PC-3 (cell line): ENCODE data around the gene RPL35. TPM values are rescaled to one million over a fixed set of nuclear protein-coding genes. Genes with fewer than 3 reads are reported as not detected.
A peak's percentile ranks its signal among the peaks of the same experiment; 100 is the strongest.

ENCODE experiments used
- ATAC-seq: fragments of 200-7000 bp; cut with Tn5 transposase; 2 replicates; pipeline ENCODE4 v1.9.1; 2020; ENCODE audit warnings: mild to moderate bottlenecking, moderate library complexity
- BruUV-seq: library from RNA; stranded (reverse); fragments of 400-500 nt; replicated peaks from 2 replicates; lab custom pipeline; 2021; lab: Mats Ljungman, UMichigan
- CTCF ChIA-PET: fragments of 300-600 bp; sonication (Branson Sonifier 250); formaldehyde crosslinking; loops from one replicate; lab custom pipeline; 2022; ENCODE audit warnings: antibody characterized with exemption; lab: Charles Lee
- POLR2A ChIA-PET: fragments of 300-600 bp; sonication (Branson Sonifier 250); formaldehyde crosslinking; loops from one replicate; lab custom pipeline; 2022; ENCODE audit warnings: antibody characterized with exemption; ENCODE audit not compliant: unreplicated experiment; lab: Charles Lee
- DNase-seq: peaks from one replicate; pipeline ENCODE4 v3.0.0-alpha.2; 2015
- H2AFZ ChIP-seq: fragments of 300-600 bp; sonication (generic); 2 replicates; pipeline ENCODE4 v1.6.0; 2016; ENCODE audit warnings: antibody characterized with exemption, low read length
- H3F3A ChIP-seq: fragments of 300-600 bp; sonication (generic); one replicate; pipeline ENCODE4 v1.6.0; 2017; ENCODE audit warnings: antibody characterized with exemption, low read length, control low read depth, mild to moderate bottlenecking; ENCODE audit not compliant: unreplicated experiment
- H3K27ac ChIP-seq: fragments of 300-600 bp; sonication (generic); 2 replicates; pipeline ENCODE4 v1.5.1; 2016; ENCODE audit warnings: mild to moderate bottlenecking, low read length
- H3K27me3 ChIP-seq: fragments of 300-600 bp; sonication (generic); 2 replicates; pipeline ENCODE4 v1.6.1; 2016; ENCODE audit warnings: low read length, mixed read lengths
- H3K36me3 ChIP-seq: fragments of 300-600 bp; sonication (generic); 2 replicates; pipeline ENCODE4 v1.6.1; 2016; ENCODE audit warnings: low read depth, mixed run types, low read length, mixed read lengths
- H3K4me1 ChIP-seq: fragments of 300-600 bp; sonication (generic); 2 replicates; pipeline ENCODE4 v1.5.1; 2016; ENCODE audit warnings: low read length; ENCODE audit not compliant: insufficient read depth
- H3K4me2 ChIP-seq: fragments of 300-600 bp; sonication (generic); 2 replicates; pipeline ENCODE4 v1.6.0; 2016; ENCODE audit warnings: low read length
- H3K4me3 ChIP-seq: fragments of 300-600 bp; sonication (generic); 2 replicates; pipeline ENCODE4 v1.5.1; 2016; ENCODE audit warnings: mild to moderate bottlenecking, low read length, mixed read lengths
- H3K79me2 ChIP-seq: fragments of 300-600 bp; sonication (generic); 2 replicates; pipeline ENCODE4 v1.6.1; 2017; ENCODE audit warnings: low read length, mixed read lengths
- H3K9ac ChIP-seq: fragments of 300-600 bp; sonication (generic); 2 replicates; pipeline ENCODE4 v1.6.0; 2016; ENCODE audit warnings: mild to moderate bottlenecking, low read length
- H3K9me2 ChIP-seq: fragments of 300-600 bp; sonication (generic); replicated peaks from 2 replicates; pipeline ENCODE4 v1.6.1; 2016; ENCODE audit warnings: mixed run types, low read length, mixed read lengths
- H3K9me3 ChIP-seq: fragments of 300-600 bp; sonication (generic); 2 replicates; pipeline ENCODE4 v1.6.1; 2016; ENCODE audit warnings: low read length, mixed read lengths
- H4K20me1 ChIP-seq: fragments of 300-600 bp; sonication (generic); 2 replicates; pipeline ENCODE4 v1.6.1; 2016; ENCODE audit warnings: low read length, mixed read lengths
- CTCF ChIP-seq: fragments of 300-600 bp; sonication (generic); conservative IDR thresholded peaks from 2 replicates; pipeline ENCODE4 v1.5.1; 2017; ENCODE audit warnings: antibody characterized with exemption, low read depth, mild to moderate bottlenecking, low read length
- EZH2 ChIP-seq: fragments of 300-600 bp; sonication (generic); IDR thresholded peaks from one replicate; pipeline ENCODE4 v1.6.1; 2017; ENCODE audit warnings: antibody characterized with exemption, mild to moderate bottlenecking, low read length; ENCODE audit not compliant: unreplicated experiment
- EZH2phosphoT487 ChIP-seq: fragments of 300-600 bp; sonication (generic); IDR thresholded peaks from 2 replicates; pipeline ENCODE4 v1.6.1; 2018; ENCODE audit warnings: mild to moderate bottlenecking, antibody characterized with exemption, low read length, borderline replicate concordance
- intact Hi-C: fragments of 100-400 bp; cut with micrococcal nuclease; formaldehyde crosslinking; loops from 2 replicates; pipeline ENCODE4 v1.9.0; 2023
- total RNA-seq: library from RNA; depleted of rRNA; stranded (reverse); fragments of >200 nt; gene quantifications from 2 replicates; pipeline ENCODE4 v1.2.3, GENCODE V29; 2014

Gene RPL35
- total RNA-seq, 1 experiment from 2014 or later: 2,242 TPM

GRCh38 chr9:124859803-124860581, 1.8 kb downstream of the RPL35 start:
- H3K9me2 ChIP-seq: no peaks in the 10 kb centered on the region
- intact Hi-C loops: no loop called here
- H2AFZ ChIP-seq: no peak overlapping the region
- CTCF ChIA-PET: no interaction called here
- H3K4me1 ChIP-seq: peaks cover 26% of the 10 kb centered on the region
- H3K79me2 ChIP-seq: peaks cover 40% of the 10 kb centered on the region
- TF ChIP-seq CTCF: no peak
- TF ChIP-seq EZH2phosphoT487: no peak
- no peak for TF ChIP-seq EZH2
- H3K4me3 ChIP-seq: peak overlapping the region; percentile 98
- H4K20me1 ChIP-seq: peaks cover 40% of the 10 kb centered on the region
- H3F3A ChIP-seq: peaks cover 13% of the 10 kb centered on the region
- H3K9ac ChIP-seq: peak overlapping the region; percentile 99
- peaks cover 42% of the 10 kb centered on the region for H3K36me3 ChIP-seq
- H3K27ac ChIP-seq: no peak overlapping the region
- DNase-seq: no peak
- POLR2A ChIA-PET: no interaction called here
- no peaks in the 10 kb centered on the region for H3K27me3 ChIP-seq
- ATAC-seq: no peak
- no peaks in the 10 kb centered on the region for H3K9me3 ChIP-seq
- peak overlapping the region; percentile 90 for H3K4me2 ChIP-seq
- no TSS peak for BruUV-seq

- POLR2A ChIA-PET: no interaction called here
- H3F3A ChIP-seq: peaks cover 13% of the 10 kb centered on the region
These were observed 3.3 kb downstream of the RPL35 start for GRCh38 chr9:124858330-124859046.

More at GRCh38 chr9:124858330-124859046, 3.3 kb downstream of the RPL35 start:
- no TSS peak for BruUV-seq
- peaks cover 22% of the 10 kb centered on the region for H3K4me1 ChIP-seq
- no peak overlapping the region for H3K4me3 ChIP-seq
- CTCF ChIA-PET: no interaction called here
- no peak overlapping the region for H3K27ac ChIP-seq
- no peak overlapping the region for H2AFZ ChIP-seq
- H3K9me2 ChIP-seq: no peaks in the 10 kb centered on the region
- no peak for ATAC-seq
- intact Hi-C loops: no loop called here
- H3K9me3 ChIP-seq: no peaks in the 10 kb centered on the region
- H3K27me3 ChIP-seq: no peaks in the 10 kb centered on the region
- TF ChIP-seq CTCF: 0 out of 2 replicates have a peak, but pooled peaks have one; percentile 15
- TF ChIP-seq EZH2phosphoT487: no peak
- no peak for DNase-seq
- H3K4me2 ChIP-seq: peak overlapping the region; percentile 90; the same call in 1 of the 2 replicates
- peaks cover 42% of the 10 kb centered on the region for H3K36me3 ChIP-seq
- H4K20me1 ChIP-seq: peaks cover 40% of the 10 kb centered on the region
- peaks cover 40% of the 10 kb centered on the region for H3K79me2 ChIP-seq
- H3K9ac ChIP-seq: no peak overlapping the region
